Measurements from ENCODE around the gene CNOT1.

CNOT1 gene

GRCh38 chr16:58654560-58655214 lies 25.1 kb upstream of the CNOT1 start:
- TF ChIP-seq, protein P1, sequence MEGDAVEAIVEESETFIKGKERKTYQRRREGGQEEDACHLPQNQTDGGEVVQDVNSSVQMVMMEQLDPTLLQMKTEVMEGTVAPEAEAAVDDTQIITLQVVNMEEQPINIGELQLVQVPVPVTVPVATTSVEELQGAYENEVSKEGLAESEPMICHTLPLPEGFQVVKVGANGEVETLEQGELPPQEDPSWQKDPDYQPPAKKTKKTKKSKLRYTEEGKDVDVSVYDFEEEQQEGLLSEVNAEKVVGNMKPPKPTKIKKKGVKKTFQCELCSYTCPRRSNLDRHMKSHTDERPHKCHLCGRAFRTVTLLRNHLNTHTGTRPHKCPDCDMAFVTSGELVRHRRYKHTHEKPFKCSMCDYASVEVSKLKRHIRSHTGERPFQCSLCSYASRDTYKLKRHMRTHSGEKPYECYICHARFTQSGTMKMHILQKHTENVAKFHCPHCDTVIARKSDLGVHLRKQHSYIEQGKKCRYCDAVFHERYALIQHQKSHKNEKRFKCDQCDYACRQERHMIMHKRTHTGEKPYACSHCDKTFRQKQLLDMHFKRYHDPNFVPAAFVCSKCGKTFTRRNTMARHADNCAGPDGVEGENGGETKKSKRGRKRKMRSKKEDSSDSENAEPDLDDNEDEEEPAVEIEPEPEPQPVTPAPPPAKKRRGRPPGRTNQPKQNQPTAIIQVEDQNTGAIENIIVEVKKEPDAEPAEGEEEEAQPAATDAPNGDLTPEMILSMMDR (IDR thresholded peaks at IDR 0.05; ENCODE audit: low read depth, low read length): no peak
- TF ChIP-seq POLR2A (IDR thresholded peaks at IDR 0.05; ENCODE audit: extremely low read depth, insufficient read length): no peak
- TF ChIP-seq, protein P2, sequence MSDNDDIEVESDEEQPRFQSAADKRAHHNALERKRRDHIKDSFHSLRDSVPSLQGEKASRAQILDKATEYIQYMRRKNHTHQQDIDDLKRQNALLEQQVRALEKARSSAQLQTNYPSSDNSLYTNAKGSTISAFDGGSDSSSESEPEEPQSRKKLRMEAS (IDR thresholded peaks at IDR 0.05; ENCODE audit: low read depth, low read length): no peak
- TF ChIP-seq MYC (IDR thresholded peaks at IDR 0.05; ENCODE audit: low read depth, low read length): no peak
- DNase-seq (ENCODE audit: low read depth): no peak
- H3K4me3 ChIP-seq (ENCODE audit: low read depth, low read length): no peak overlapping the region

DNA sequence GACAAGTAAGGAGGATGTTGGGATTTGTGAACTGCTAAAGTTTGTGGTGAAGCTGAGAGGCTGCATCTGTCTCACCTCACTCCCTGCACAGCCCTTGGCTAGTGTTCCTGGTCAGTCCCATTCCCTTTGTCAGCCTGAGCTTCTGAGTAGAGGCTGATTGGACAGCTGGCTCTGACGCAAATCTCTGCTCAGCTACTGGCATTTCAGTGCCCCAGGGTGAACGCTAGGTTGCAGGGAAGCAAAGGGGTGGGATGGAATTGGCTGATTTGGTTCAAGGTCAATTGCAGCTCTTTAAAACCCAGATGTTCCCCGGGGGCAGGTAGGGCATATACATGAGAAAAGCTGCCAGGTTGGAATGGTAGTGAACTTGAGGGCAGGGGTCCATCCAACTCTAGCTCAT lies 23.1 kb upstream of the CNOT1 start:
- no peak overlapping the region for H3K4me3 ChIP-seq (ENCODE audit: low read depth, low read length)
- DNase-seq (ENCODE audit: low read depth): no peak
- TF ChIP-seq, protein P2 (IDR thresholded peaks at IDR 0.05; ENCODE audit: low read depth, low read length): no peak
- TF ChIP-seq, protein P1 (IDR thresholded peaks at IDR 0.05; ENCODE audit: low read depth, low read length): no peak
- TF ChIP-seq POLR2A (IDR thresholded peaks at IDR 0.05; ENCODE audit: extremely low read depth, insufficient read length) (no peak), MYC (IDR thresholded peaks at IDR 0.05; ENCODE audit: low read depth, low read length) (no peak)

DNA sequence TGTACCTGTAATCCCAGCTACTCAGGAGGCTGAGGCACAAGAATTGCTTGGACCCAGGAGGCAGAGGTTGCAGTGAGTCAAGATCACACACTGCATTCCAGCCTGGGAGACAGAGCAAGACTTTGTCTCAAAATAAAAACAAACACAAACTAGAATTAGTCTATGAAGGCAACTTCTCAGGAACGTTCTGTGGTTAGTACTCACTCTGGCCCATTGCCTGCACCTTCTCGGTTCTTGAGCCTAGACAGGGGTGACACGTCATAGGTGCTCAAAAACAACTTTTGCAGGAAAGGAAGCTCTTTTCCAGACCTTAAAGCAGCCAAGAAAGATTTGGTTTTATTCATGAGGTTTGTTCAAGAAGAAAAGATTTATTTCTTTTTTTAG lies 22.3 kb upstream of the CNOT1 start:
- H3K4me3 ChIP-seq (ENCODE audit: low read depth, low read length): no peak overlapping the region
- DNase-seq (ENCODE audit: low read depth): no peak
- TF ChIP-seq, protein P2 (IDR thresholded peaks at IDR 0.05; ENCODE audit: low read depth, low read length): no peak
- TF ChIP-seq, protein P1 (IDR thresholded peaks at IDR 0.05; ENCODE audit: low read depth, low read length): no peak
- TF ChIP-seq POLR2A (IDR thresholded peaks at IDR 0.05; ENCODE audit: extremely low read depth, insufficient read length) (no peak), MYC (IDR thresholded peaks at IDR 0.05; ENCODE audit: low read depth, low read length) (no peak)

DNA sequence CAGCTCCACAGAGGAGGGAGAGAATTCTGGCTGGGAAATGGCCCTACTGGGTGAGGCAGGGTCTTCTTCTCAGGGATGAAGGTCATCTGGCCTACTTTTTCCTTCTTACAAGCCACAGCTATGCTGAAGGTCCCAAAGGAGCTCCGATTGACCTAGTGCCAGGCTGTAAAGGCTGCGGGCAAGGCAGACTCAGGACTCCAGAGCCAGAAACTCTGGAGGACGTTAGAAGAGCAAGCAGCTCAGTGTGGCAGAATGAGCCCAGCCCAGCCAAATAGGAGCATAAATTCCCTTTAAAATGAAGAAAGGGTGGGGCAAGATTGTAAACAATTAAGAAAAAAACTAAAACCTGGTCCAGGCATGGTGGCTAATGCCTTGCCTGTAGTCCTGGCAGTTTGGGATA lies 20.1 kb upstream of the CNOT1 start:
- no peak overlapping the region for H3K4me3 ChIP-seq (ENCODE audit: low read depth, low read length)
- DNase-seq (ENCODE audit: low read depth): no peak
- TF ChIP-seq MYC (IDR thresholded peaks at IDR 0.05; ENCODE audit: low read depth, low read length): no peak
- TF ChIP-seq, protein P2 (IDR thresholded peaks at IDR 0.05; ENCODE audit: low read depth, low read length): no peak
- TF ChIP-seq POLR2A (IDR thresholded peaks at IDR 0.05; ENCODE audit: extremely low read depth, insufficient read length): no peak
- TF ChIP-seq, protein P1 (IDR thresholded peaks at IDR 0.05; ENCODE audit: low read depth, low read length): no peak

DNA sequence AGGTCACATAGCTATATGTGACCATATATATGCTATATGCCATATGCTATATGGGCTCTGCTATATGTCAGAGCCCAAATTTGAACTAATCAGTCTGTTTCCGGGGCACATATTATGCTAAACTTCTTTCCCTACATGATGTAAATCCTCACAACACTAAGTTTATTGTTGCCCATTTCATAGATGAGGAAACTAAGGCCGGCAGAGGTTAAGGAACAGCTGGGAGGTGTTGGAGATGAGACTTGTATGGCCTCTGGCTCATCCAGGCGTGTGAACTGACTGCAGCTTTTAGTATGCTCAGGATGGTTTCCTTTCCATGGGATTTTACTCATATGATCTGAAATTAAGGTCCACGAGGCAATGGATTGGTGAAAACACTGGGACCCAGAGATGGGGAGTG lies 17.5 kb upstream of the CNOT1 start:
- DNase-seq (ENCODE audit: low read depth): no peak
- no peak overlapping the region for H3K4me3 ChIP-seq (ENCODE audit: low read depth, low read length)
- TF ChIP-seq, protein P1 (IDR thresholded peaks at IDR 0.05; ENCODE audit: low read depth, low read length): no peak
- TF ChIP-seq MYC (IDR thresholded peaks at IDR 0.05; ENCODE audit: low read depth, low read length) (no peak), POLR2A (IDR thresholded peaks at IDR 0.05; ENCODE audit: extremely low read depth, insufficient read length) (no peak)
- TF ChIP-seq, protein P2 (IDR thresholded peaks at IDR 0.05; ENCODE audit: low read depth, low read length): no peak

All from NB4 (cell line).